Fibroblast of skin of left biceps (primary cell): Measurements from ENCODE around the gene TNC.

Experiments used
- DNase-seq, 2 experiments: peaks; one replicate each; pipeline ENCODE4 v3.0.0-alpha.2; 2013; ENCODE audit warnings: low read depth in 2 of 2

TNC gene

DNA sequence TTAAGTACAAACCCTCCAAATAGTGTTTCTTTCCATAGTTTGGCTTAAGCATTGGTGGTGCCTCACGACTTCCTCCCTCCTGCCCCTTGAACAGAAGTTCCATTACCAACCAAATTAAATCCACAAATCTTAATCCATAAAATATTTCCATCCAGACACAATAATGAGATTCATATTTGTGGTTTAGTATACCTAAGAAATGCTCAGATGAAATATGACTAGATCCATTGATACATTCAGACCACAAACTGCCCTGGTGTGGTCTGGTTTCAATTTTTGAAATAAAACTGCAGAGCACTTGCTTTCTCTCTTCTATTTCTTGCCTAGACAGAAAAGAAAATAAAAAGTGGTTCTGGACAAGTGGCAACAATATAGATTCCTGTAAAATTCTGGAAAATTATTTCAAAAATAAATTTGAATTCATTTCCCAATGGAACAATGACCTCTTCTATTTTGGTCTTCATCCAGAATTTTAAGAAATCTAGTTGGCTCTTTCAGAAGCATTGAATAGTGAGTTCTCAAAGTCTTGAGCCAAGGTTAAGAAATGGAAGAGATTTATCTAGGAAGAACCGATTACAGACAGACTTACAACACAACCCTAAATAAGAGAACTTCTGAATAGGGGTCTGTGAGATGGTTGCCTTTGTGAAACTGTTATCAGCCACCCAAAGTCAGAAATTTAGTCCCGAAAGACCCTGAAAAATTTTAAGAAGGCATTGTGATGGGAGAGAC lies 14.0 kb downstream of the TNC start:
- peak; percentile 72 to 77 for DNase-seq

DNA sequence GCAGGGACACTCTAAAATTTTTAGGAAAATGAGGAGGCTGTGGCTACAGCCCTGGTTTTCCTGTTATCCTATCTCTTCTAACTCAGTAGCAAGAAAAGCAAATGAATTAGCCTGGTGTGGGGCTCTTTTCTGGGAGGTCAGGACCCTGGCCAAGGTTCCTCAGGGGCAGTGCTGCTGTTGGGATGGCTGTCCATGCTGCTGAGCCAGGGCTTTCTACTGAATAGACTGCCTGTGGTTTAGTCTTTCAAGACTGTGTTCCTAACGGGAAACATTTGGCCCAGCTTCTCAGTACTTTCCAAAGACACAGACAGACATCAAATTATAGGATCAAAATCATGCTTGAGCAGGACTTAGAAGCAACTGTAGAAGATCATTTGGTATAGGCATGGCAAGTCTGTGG lies 18.1 kb downstream of the TNC start:
- DNase-seq, result no peak

DNA sequence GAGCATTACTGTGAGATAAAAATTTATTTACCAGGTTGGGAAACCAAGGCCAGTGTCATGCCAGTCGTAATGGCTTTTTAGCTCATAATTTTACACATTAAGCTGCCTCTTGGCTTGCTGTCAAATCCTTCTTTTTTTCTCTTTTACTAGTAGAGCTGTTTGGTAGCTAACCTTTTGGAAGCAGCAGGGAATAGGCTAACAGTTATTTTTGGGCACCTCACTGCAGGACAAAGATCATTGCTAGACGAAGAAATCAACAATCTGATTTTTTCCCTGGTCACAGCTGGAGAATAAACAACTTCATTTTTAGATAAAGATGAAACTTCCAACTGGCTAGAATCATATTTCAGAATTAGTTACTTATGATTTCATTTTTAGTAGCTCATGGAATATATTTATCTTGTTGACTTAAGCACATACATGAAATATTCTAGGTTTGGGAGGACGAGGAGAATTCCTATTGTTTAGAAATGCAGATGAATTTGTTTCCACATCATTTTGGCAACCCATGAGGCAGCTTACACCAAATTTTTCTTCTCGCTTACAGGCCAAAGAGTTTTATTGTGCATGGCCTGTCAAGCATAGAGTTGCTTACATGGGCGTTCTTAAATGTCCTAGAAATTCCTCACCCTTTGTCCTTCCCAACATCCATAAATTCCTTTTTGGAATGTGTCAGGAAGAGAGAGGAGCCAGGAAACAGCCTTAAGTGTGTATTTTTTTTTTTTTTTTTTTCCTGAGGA lies 19.6 kb downstream of the TNC start:
- DNase-seq, result peak; percentile 72 to 74

DNA sequence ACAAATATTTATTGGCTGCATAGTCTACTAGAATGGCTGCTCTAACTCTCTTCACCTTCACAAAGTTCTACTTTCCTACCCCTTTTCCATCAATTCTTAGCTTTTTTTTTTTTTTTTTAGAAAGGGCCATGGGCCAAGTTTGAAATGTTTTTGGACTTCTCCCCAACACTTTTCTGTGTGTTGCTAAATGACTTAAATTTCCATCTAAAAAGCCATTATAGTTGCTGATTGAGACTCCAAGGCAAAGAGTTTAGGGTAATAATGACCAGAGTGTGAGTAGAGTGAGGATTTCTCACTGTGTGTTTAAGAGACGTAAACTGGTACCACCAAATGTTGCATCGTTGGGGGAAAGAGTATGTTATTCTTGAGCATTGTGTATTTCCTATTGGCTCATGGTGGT lies 24.4 kb downstream of the TNC start:
- no peak for DNase-seq

DNA sequence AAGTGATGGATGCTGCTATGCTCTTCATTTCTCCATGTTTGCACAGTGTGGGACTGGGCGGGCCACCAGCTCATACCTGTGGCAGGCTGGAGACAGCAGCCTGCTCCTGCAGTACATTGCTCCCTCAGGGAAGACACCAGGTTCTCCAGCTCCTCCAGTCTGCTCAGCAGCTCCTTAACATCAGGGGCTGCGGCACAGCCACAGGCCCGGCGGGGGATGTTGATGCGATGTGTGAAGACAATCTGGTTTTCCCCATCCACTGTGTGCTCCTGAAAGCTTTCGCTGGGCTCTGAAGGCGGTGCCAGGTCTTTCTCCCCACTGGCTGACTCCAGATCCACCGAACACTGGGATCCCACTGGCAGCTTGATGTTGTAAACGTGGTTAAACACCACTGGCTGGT lies 27.5 kb downstream of the TNC start:
- DNase-seq, result no peak

DNA sequence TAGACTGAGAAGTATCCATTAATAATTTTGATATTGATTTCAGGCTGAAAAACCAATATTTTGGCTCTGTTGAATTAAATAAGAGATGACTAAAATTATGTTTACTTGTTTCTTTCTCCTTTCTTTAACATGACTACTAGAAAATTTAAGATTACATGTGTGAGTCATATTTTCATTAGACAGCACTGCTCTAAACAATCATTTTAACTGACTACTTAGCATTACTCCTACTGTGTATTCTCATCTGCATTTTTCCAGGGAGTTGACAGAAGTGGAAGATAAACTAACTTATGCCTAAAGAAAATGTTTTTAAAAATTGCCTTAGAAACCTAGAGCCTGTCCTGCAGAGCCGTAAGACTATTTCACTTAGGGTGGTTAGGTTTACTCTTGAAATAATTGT lies 29.1 kb downstream of the TNC start:
- DNase-seq, result no peak

DNA sequence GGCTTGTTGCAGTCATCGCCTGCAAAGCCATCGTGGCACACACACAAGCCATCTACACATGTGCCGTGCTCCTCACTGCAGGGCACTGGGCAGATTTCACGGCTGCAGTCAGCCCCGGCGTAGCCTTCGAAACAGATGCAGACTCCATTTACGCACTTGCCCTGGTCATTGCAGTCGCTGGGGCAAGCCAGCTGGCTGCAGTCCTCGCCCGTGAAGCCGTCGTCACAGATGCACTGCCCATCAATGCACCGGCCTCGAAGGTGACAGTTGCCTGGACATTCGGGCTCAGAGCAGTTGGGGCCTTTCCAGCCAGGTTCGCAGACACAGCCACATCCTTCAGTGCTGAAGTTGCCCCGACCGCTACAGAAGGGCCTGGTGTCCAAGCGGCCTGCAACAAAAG lies 31.1 kb downstream of the TNC start:
- no peak for DNase-seq

DNA sequence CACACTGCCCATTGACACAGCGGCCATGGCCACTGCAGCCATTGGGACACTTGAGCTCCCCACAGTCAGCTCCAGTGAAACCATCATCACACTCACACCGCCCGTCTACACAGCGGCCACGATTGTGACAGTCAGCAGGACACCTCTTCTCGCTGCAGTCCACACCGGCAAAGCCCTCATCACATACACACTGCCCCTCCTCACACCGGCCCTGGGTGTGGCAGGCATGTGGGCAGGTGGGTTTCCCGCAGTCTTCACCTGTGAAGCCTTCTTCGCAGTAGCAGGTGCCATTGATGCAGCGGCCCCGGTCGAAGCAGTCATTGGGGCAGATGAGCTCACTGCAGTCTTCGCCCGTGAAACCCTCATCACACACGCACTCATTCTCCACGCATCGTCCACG lies 31.5 kb downstream of the TNC start:
- DNase-seq, result no peak

DNA sequence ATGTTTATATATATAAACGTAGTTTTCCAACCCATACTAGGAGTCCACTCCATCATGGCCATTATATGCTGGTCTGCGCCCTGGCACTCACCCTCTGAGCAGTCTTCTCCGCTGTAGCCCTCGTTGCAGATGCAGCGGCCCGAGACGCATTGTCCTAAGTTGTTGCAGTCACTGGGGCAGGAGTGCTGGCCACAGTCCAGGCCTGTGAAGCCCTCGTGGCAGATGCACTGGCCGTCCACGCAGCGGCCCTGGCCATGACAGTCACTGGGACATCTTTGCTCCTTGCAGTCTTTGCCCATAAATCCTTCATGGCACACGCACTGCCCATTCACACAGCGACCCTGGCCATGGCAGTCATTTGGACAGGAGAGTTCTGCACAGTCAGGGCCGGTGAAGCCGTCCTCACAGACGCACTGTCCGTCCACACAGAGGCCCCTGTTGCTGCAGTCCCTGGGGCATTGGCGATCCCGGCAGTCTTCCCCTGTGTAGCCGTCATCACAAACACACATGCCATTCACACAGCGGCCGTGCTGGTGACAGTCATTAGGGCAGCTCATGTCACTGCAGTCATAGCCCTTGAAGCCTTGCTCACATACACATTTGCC lies 32.1 kb downstream of the TNC start:
- no peak for DNase-seq

DNA sequence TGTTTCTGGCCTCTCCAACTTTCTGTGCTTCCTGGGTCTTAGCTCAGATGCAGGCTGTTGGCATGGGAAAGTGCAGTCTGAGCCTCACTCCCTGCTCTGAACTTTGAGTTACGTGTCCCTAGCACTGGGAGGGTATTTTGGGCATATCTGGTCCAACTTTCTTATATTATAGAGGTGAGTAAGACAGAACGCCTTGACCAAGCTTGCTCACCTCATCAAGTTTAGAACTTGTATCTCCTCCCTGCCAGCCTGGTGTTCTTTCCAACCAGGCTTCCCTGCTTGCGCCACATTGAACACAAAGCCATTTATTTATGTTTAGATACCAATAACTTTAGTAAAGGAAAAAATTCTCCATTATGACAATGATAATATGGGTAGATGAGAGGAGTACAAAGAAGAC lies 33.2 kb downstream of the TNC start:
- DNase-seq, result no peak

DNA sequence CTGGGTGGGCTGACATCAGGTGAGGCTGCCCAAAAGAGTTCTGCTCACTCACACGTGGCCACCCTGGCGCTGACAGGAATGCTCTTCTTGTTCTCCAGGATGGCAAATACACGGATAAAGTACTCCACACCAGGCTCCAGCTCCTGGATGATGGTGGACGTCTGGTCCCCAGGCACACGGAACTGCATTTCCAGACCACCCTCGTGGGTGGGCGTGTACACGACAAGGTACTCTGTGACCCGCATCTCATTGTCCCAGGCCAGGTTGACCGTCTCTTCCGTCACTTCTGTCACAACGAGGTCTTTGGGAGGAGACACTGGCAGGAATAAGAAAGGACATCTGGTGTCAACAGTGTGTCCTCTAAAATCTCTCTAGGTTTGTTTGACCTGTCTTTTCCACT lies 33.8 kb downstream of the TNC start:
- DNase-seq, result no peak

DNA sequence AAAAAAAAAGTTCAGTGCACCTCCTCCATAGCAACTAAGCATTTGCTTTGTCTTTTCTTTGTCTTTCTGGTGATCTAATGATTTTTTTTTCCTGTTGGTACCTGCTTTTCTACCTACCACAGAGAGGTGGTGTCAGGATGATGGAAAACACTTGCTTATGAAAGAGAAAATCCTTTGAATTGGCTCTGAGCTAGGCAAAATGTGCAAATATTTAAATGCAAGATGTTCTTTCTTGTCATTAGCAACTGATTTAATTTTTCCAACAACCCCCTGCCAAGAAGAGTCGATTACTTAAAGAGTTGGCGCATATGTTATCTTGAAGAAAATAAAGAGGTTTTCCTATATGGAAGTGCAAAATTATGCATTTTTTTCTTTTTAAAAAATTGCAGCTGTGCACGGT lies 37.7 kb downstream of the TNC start:
- DNase-seq, result no peak

DNA sequence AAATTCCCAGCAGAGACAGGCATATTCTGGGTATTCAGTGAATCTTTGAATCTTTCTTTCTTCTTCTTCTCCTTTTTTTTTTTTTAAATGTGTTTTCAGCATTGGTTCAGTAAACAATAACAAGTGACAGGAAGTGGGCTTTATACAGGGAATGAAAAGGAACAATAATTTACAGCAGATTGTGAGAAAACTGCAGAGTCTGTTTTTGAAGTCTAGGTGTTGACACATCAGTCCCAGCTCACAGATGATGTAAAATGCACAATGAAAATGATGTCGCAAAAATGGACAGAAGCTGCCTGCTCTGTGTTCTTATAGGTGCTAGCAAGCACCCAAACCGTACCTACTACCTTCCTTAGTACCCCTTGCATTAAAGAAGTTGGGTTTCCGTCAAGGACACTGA lies 38.8 kb downstream of the TNC start:
- no peak for DNase-seq

DNA sequence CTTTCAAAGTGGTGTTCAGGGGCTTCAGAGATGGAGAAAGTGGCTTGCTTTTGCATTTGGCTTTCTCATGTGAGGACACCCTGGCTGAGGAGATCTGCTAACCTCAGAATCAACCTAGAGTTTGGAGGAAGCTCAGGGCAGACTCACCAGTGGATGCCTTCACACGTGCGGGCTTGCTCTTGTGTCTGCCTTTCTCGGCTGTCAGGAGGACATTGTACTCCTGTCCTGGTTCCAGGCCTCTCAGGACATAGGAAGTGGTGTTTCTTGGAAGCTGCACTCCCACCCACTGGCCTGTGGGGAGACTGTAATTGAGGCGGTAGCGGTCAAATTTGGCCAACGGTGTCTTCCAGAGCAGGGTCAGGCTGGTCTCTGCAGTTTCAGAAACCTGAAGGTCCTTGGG lies 44.5 kb downstream of the TNC start:
- no peak for DNase-seq

DNA sequence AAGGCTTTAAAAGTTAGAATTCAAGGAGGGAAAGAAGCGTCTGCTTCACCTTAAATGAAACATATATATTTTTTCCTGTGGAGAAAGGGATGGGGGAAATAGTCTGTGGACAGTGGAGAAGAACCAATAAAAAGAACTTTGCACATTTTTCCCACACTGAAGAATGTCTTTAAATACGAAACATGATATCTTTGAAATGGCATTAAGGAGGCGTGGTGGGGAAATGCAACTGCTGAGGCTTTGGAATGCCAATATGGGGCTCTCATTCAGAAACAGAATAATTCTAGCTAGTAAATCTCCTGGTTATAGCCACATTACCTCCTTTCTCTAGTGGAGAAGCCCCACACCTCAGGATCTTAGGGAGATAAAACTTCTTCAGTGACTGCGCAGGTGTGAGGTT lies 46.8 kb downstream of the TNC start:
- DNase-seq, result no peak

DNA sequence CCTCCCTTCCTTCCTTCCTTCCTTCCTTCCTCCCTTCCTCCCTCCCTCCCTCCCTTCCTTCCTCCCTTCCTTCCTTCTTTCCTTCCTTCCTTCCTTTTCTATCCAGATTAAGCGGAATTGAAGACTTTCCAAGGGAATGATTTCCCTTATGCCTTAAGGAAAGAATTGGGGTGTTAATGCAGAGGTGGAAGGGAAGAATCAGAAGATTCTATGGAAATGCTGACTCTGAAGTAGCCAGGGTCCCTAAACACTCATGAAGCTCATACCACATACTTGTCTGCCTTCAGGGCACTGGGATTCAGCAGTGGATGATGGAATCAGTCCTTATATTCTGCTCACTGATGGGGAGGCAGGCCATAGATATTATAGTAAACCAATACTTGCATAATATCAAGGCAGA lies 48.2 kb downstream of the TNC start:
- DNase-seq, result no peak

DNA sequence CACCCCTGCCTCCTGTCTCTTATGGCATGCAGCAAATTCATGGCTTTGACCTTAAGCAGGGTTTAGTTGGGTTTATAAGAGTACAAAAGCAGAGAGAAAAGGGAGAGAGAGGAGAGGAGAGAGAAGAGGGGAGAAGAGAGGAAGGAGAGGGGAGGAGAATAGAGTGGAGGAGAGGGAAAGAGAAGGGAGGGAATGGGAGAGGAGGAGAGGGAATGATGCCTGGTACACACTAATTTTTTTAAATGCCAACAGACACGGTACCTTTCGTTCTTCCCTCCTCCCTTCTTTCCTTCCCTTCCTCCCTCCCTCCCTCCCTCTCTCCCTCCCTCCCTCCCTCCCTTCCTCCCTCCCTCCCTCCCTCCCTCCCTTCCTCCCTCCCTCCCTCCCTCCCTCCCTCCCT lies 48.7 kb downstream of the TNC start:
- DNase-seq, result no peak

DNA sequence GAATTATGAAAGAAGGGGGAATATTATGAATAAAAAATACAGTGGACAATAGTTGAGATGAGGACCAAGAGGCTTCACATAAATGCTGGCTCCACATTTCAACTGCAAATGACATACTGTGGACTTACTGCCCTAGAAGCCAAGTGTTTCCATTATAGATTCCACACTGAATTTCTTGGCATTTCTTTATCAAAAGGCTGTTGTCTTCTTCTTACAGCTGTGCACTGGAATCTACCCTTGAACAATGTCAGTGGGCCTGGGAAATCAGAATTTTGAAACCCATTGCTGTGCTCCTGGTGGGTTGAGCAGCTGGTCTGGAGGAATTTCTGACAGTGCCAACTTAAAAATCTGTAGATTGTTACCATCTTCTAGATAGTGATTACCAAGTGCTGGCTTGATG lies 49.9 kb downstream of the TNC start:
- no peak for DNase-seq

DNA sequence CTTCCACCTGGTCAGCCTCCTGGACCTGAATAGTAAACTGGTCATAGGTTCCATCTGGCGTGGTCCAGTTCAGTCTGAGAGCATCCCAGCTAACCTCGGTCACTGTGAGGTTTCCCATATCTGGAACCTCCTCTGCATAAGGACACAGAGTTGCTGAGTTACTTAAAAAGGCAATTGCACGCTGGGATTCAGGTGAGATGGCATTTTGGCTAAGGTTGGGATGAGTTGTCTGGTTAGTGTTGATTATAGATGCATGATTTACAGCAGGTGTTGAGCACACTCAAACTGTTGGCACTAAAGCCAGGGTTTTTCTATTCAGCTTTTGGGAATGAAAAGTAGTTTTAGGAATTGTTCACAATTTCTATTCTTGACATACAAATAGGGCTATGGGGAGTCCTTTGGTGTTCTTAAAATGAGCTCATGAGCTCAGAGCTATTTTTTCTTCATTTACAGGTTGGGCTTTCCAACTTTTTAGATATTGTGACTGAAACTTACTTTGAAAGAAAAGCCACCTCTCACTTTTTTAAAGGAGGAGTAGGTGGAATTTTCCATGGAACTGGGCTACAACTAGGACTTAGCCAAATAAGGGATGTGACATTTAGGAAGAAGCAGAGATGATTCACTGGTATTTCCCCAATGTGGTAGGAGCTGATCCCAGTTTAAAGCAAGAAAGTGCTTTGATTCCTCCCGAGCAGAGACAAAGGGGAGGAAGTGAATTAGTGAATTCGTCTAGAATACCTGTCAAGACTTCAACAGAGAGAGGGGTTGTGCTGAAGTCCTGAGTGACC lies 54.7 kb downstream of the TNC start:
- DNase-seq, result no peak

DNA sequence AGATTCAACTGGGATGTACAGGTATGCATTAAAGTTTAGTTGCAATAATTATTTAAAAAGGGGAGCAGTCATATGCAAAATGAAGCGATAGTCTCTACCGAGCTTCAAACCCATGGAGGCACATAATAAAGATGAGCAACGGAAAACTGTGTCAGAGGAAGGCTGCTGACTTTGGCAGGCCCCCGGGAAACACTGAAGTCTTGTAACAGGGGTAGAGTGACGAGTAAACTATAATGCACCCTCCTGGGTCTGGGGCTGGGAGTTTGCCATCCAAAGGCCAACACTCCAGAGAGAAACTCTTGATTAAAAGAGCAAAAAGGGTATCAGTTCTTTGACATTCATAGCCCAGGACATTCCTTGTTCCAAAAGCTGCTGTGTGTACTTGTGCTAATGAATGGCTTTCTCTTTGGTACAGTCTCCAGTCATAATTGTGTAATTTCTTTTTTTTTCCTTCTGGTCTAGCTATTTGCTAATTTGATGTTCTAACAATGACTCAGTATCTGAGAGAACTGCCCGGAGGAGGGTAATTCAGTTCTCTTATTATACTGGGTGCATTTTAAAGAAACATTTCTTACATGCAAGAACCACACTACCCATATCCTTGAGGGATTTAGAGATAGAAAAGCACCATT lies 59.2 kb downstream of the TNC start:
- DNase-seq, result peak; percentile 39 to 54

DNA sequence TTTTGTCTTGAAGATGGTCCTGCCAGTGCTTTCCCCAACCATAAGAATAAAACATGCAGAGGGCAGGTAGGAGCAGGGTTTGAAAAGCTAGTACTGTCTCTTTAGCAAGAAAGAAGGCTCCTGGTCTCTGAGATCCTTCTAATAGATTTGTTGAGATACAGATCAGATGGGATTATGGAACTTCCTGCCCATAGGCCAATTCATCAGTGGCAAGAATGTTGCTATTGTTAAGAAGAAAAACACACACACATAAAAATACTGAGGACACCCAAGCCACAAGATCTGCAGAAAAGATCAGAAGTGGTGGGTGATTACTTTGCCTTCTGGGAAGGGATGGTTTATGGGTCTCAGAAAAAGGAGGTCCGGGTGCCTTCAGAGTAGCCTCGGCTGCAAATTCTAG lies 59.8 kb downstream of the TNC start:
- no peak for DNase-seq

DNA sequence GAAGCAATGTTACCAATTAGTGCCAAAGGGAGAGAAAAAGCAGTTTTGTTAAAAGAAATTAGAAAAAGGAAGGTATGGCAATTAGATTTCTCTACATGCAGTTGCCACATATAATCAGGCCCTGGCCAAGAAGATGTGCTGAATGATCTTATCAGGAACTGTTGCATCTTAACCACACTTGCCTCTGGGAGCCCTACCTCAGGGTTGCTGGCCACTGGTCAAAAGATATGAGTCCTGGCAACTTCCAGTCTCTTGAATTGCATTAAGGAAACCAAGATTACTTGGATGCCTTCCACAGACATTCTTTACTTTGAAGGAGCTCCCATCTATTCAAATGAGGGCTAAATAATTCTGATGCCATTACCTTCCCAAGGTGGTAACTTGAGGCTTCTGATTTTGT lies 60.4 kb downstream of the TNC start:
- peak; percentile 24 to 25 for DNase-seq
